CD14-positive monocyte (primary cell): Measurements from ENCODE around the gene MYO1D. TPM values are rescaled to one million over a fixed set of nuclear protein-coding genes. Genes with fewer than 3 reads are reported as not detected.

Experiments used
- DNase-seq, 3 donors: peaks; one replicate each; pipeline ENCODE4 v3.0.0-alpha.2; 2011 to 2022
- H2AFZ ChIP-seq: 2 replicates; pipeline ENCODE4 v1.6.0; 2012; ENCODE audit warnings: mild to moderate bottlenecking, low read depth, low read length, inconsistent platforms; ENCODE audit not compliant: insufficient read depth, poor library complexity, severe bottlenecking
- H3K27ac ChIP-seq, 2 donors: 1 replicate in 1 of 2; 2 replicates in 1 of 2; pipeline ENCODE4 v1.5.1; 2012 to 2013; ENCODE audit warnings: low read length in 2 of 2, control low read depth in 1 of 2, inconsistent platforms in 1 of 2, low read depth in 1 of 2, mild to moderate bottlenecking in 1 of 2
- H3K27me3 ChIP-seq, 2 donors: one replicate each; pipeline versions ENCODE4 v1.6.0 to v1.6.1; 2011 to 2013; ENCODE audit warnings: low read length in 2 of 2; ENCODE audit not compliant: control insufficient read depth in 2 of 2, insufficient read depth in 2 of 2
- H3K36me3 ChIP-seq, 2 donors: replicated peaks in 1 of 2; 1 replicate in 1 of 2; 2 replicates in 1 of 2; pipeline versions ENCODE4 v1.5.1 to v1.6.1; 2012 to 2013; ENCODE audit warnings: low read length in 2 of 2, control low read depth in 1 of 2, inconsistent platforms in 1 of 2, mild to moderate bottlenecking in 1 of 2; ENCODE audit not compliant: insufficient read depth in 2 of 2, control insufficient read depth in 1 of 2
- H3K4me1 ChIP-seq, 2 donors: 1 replicate in 1 of 2; 2 replicates in 1 of 2; pipeline versions ENCODE4 v1.5.1 to v1.6.1; 2012 to 2013; ENCODE audit warnings: low read length in 2 of 2, control low read depth in 1 of 2, inconsistent platforms in 1 of 2, mild to moderate bottlenecking in 1 of 2, moderate library complexity in 1 of 2; ENCODE audit not compliant: insufficient read depth in 2 of 2, control insufficient read depth in 1 of 2
- H3K4me2 ChIP-seq: replicated peaks from 2 replicates; pipeline ENCODE3; 2012; ENCODE audit warnings: low read length, moderate library complexity, mild to moderate bottlenecking; ENCODE audit not compliant: poor library complexity, severe bottlenecking; ENCODE audit errors: extremely low read depth
- H3K4me3 ChIP-seq, 3 experiments: fragments of 200-600 bp in 1 of 3; sonication (generic) in 1 of 3; replicated peaks in 1 of 3; 1 replicate in 2 of 3; 2 replicates in 1 of 3; pipeline ENCODE4 v1.5.1; 2011 to 2013; ENCODE audit warnings: low read length in 3 of 3, mild to moderate bottlenecking in 3 of 3, control low read depth in 2 of 3, low read depth in 2 of 3, inconsistent platforms in 1 of 3, moderate library complexity in 1 of 3
- H3K79me2 ChIP-seq: 2 replicates; pipeline ENCODE4 v1.6.0; 2012; ENCODE audit warnings: mild to moderate bottlenecking, control low read depth, inconsistent platforms, low read length, moderate library complexity; ENCODE audit not compliant: insufficient read depth
- H3K9ac ChIP-seq: 2 replicates; pipeline ENCODE4 v1.6.0; 2017; ENCODE audit warnings: low read length, mild to moderate bottlenecking; ENCODE audit not compliant: insufficient read depth, poor library complexity, severe bottlenecking
- H3K9me3 ChIP-seq, 2 donors: replicated peaks in 1 of 2; 1 replicate in 1 of 2; 2 replicates in 1 of 2; pipeline versions ENCODE4 v1.5.1 to v1.6.1; 2012 to 2013; ENCODE audit warnings: low read length in 2 of 2, control low read depth in 1 of 2; ENCODE audit not compliant: control insufficient read depth in 1 of 2, insufficient read depth in 1 of 2
- H4K20me1 ChIP-seq: 2 replicates; pipeline ENCODE4 v1.6.0; 2012; ENCODE audit warnings: mild to moderate bottlenecking, low read length, control low read depth, moderate library complexity; ENCODE audit not compliant: insufficient read depth
- H3K27ac Mint-ChIP-seq, 7 donors: one replicate each; pipeline ENCODE4 v1.8.0; 2020; ENCODE audit warnings: mild to moderate bottlenecking in 7 of 7, mixed read lengths in 7 of 7, moderate library complexity in 6 of 7, inconsistent platforms in 2 of 7
- H3K27me3 Mint-ChIP-seq, 3 donors: one replicate each; pipeline ENCODE4 v1.8.0; 2021 to 2022; ENCODE audit warnings: low read depth in 3 of 3, mild to moderate bottlenecking in 3 of 3, mixed read lengths in 3 of 3, moderate library complexity in 3 of 3, inconsistent platforms in 1 of 3
- H3K36me3 Mint-ChIP-seq, 2 donors: one replicate each; pipeline ENCODE4 v1.8.0; 2020; ENCODE audit warnings: mixed read lengths in 2 of 2, inconsistent platforms in 1 of 2, mild to moderate bottlenecking in 1 of 2
- H3K4me1 Mint-ChIP-seq: one replicate; pipeline ENCODE4 v1.8.0; 2020; ENCODE audit warnings: mild to moderate bottlenecking, mixed read lengths
- H3K4me3 Mint-ChIP-seq, 2 donors: one replicate each; pipeline ENCODE4 v1.8.0; 2020; ENCODE audit warnings: mild to moderate bottlenecking in 2 of 2, mixed read lengths in 2 of 2, moderate library complexity in 1 of 2
- H3K9me3 Mint-ChIP-seq, 7 donors: one replicate each; pipeline ENCODE4 v1.8.0; 2020 to 2022; ENCODE audit warnings: mixed read lengths in 7 of 7, mild to moderate bottlenecking in 6 of 7, moderate library complexity in 6 of 7, inconsistent platforms in 2 of 7
- WGBS: methylation state at CpG from one replicate; pipeline ENCODE4 v1.1.5; 2013; ENCODE audit warnings: missing lambda C conversion rate; ENCODE audit not compliant: insufficient coverage; 5-methylcytosine and 5-hydroxymethylcytosine counted together
- intact Hi-C, 2 donors: fragments of 100-400 bp; cut with micrococcal nuclease; formaldehyde crosslinking; loops; one replicate each; pipeline versions ENCODE4 v1.15.0 to v1.15.1; 2023
- polyA plus RNA-seq, 3 donors: library from polyadenylated mRNA; depleted of rRNA in 1 of 3; unstranded in 2 of 3; stranded (reverse) in 1 of 3; fragments of 300-500 nt in 2 of 3; fragments of >200 nt in 1 of 3; fragmentation: Illumina TruSeq in 2 of 3; gene quantifications; 1 replicate in 2 of 3; 2 replicates in 1 of 3; pipeline ENCODE4 v1.2.3, GENCODE V29; 2012 to 2021
- TF ChIP-seq, protein P1 (sequence below): fragments of 200-600 bp; IDR thresholded peaks from one replicate; pipeline ENCODE4 v1.8.0; 2022; ENCODE audit warnings: antibody characterized with exemption, mild to moderate bottlenecking

MYO1D gene
- polyA plus RNA-seq, 3 donors, result 0.22 to 0.39 (median 0.26) TPM

- H3K4me2 ChIP-seq, result no peak overlapping the region
- no peaks in the 10 kb centered on the region for H3K9me3 ChIP-seq
- no peaks in the 10 kb centered on the region for H3K4me1 ChIP-seq
- no peak overlapping the region for H2AFZ ChIP-seq
- H3K27me3 ChIP-seq, result peaks cover 4 to 10% of the 10 kb centered on the region in 2 donors
- no peak overlapping the region for H3K27ac ChIP-seq
- H3K9ac ChIP-seq, result no peak overlapping the region
- Mint-ChIP-seq H3K9me3 (peaks cover 0 to 2% (median 0%) of the 10 kb centered on the region in 7 donors), H3K27me3 (peaks cover 10 to 14% (median 11%) of the 10 kb centered on the region in 3 donors), H3K4me1 (no peaks in the 10 kb centered on the region), H3K4me3 (no peak overlapping the region), H3K27ac (no peak overlapping the region), H3K36me3 (no peaks in the 10 kb centered on the region)
- DNase-seq, result no peak
- H3K4me3 ChIP-seq, result no peak overlapping the region
- TF ChIP-seq, protein P1, sequence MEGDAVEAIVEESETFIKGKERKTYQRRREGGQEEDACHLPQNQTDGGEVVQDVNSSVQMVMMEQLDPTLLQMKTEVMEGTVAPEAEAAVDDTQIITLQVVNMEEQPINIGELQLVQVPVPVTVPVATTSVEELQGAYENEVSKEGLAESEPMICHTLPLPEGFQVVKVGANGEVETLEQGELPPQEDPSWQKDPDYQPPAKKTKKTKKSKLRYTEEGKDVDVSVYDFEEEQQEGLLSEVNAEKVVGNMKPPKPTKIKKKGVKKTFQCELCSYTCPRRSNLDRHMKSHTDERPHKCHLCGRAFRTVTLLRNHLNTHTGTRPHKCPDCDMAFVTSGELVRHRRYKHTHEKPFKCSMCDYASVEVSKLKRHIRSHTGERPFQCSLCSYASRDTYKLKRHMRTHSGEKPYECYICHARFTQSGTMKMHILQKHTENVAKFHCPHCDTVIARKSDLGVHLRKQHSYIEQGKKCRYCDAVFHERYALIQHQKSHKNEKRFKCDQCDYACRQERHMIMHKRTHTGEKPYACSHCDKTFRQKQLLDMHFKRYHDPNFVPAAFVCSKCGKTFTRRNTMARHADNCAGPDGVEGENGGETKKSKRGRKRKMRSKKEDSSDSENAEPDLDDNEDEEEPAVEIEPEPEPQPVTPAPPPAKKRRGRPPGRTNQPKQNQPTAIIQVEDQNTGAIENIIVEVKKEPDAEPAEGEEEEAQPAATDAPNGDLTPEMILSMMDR, result no peak
- intact Hi-C loops, result no loop called here
- WGBS, result 80% methylated on average over 2 of the region's 4 CpGs
- no peaks in the 10 kb centered on the region for H3K36me3 ChIP-seq
- no peaks in the 10 kb centered on the region for H3K79me2 ChIP-seq
- H4K20me1 ChIP-seq, result no peaks in the 10 kb centered on the region
Measured at GRCh38 chr17:32865141-32865540, 11.8 kb downstream of the MYO1D start.

GRCh38 chr17:32863559-32863958 lies 13.4 kb downstream of the MYO1D start:
- no peaks in the 10 kb centered on the region for H3K4me1 ChIP-seq
- H4K20me1 ChIP-seq, result no peaks in the 10 kb centered on the region
- H3K4me2 ChIP-seq, result no peak overlapping the region
- Mint-ChIP-seq H3K9me3 (no peaks in the 10 kb centered on the region), H3K4me1 (no peaks in the 10 kb centered on the region), H3K4me3 (no peak overlapping the region), H3K27ac (no peak overlapping the region), H3K27me3 (peaks cover 5 to 13% (median 6%) of the 10 kb centered on the region in 3 donors), H3K36me3 (no peaks in the 10 kb centered on the region)
- H3K27me3 ChIP-seq, result peaks cover 0 to 9% of the 10 kb centered on the region in 2 donors
- H3K79me2 ChIP-seq, result no peaks in the 10 kb centered on the region
- no peak overlapping the region for H3K4me3 ChIP-seq
- no peaks in the 10 kb centered on the region for H3K36me3 ChIP-seq
- no CpG with 5 or more reads among the region's 1 CpG for WGBS
- no peak overlapping the region for H3K27ac ChIP-seq
- TF ChIP-seq, protein P1, result no peak
- intact Hi-C loops, result no loop called here
- no peak overlapping the region for H2AFZ ChIP-seq
- no peaks in the 10 kb centered on the region for H3K9me3 ChIP-seq
- no peak overlapping the region for H3K9ac ChIP-seq
- DNase-seq, result no peak
